OCI-LY1 (cell line): Measurements from ENCODE around the gene PPP1R17.

Experiments used
- H2AFZ ChIP-seq: fragments of 200-600 bp; sonication (generic), shearing (Covaris generic); 2 replicates; pipeline ENCODE4 v1.6.0; 2014; ENCODE audit warnings: antibody characterized with exemption, mild to moderate bottlenecking, low read length
- H3F3A ChIP-seq: fragments of 200-600 bp; sonication (generic), shearing (Covaris generic); 2 replicates; pipeline ENCODE4 v1.6.0; 2014; ENCODE audit warnings: mild to moderate bottlenecking, antibody characterized with exemption, low read length, moderate library complexity; ENCODE audit not compliant: insufficient read depth
- H3K27ac ChIP-seq: fragments of 200-600 bp; sonication (generic); 2 replicates; pipeline ENCODE4 v1.5.1; 2014; ENCODE audit warnings: low read length, mixed run types, mild to moderate bottlenecking, low read depth; ENCODE audit not compliant: poor library complexity, severe bottlenecking
- H3K27me3 ChIP-seq: fragments of 200-600 bp; sonication (generic); 2 replicates; pipeline ENCODE4 v1.6.0; 2014; ENCODE audit warnings: antibody characterized with exemption, mild to moderate bottlenecking, low read length, moderate library complexity; ENCODE audit not compliant: insufficient read depth
- H3K36me3 ChIP-seq: fragments of 200-600 bp; sonication (generic); 2 replicates; pipeline ENCODE4 v1.6.1; 2014; ENCODE audit warnings: mild to moderate bottlenecking, antibody characterized with exemption, low read length, moderate library complexity, mixed read lengths; ENCODE audit not compliant: insufficient read depth
- H3K4me1 ChIP-seq: fragments of 200-600 bp; sonication (generic); 2 replicates; pipeline ENCODE4 v1.5.1; 2014; ENCODE audit warnings: mild to moderate bottlenecking, low read length, moderate library complexity; ENCODE audit not compliant: insufficient read depth, severe bottlenecking
- H3K4me2 ChIP-seq: fragments of 200-600 bp; sonication (generic), shearing (Covaris generic); 2 replicates; pipeline ENCODE4 v1.6.1; 2014; ENCODE audit warnings: low read length
- H3K4me3 ChIP-seq: fragments of 200-600 bp; sonication (generic); 2 replicates; pipeline ENCODE4 v1.5.1; 2014; ENCODE audit warnings: low read length, low read depth, mild to moderate bottlenecking, mixed read lengths; ENCODE audit not compliant: poor library complexity, severe bottlenecking
- H3K79me2 ChIP-seq: fragments of 200-600 bp; shearing (Covaris generic); 2 replicates; pipeline ENCODE4 v1.6.1; 2016; ENCODE audit warnings: mixed run types, low read length, mixed read lengths; ENCODE audit not compliant: insufficient read depth
- H3K9ac ChIP-seq: fragments of 200-600 bp; sonication (generic), shearing (Covaris generic); 2 replicates; pipeline ENCODE4 v1.6.1; 2014; ENCODE audit warnings: mild to moderate bottlenecking, low read length, mixed read lengths
- H3K9me2 ChIP-seq: fragments of 200-600 bp; sonication (generic), shearing (Covaris generic); 2 replicates; pipeline ENCODE4 v1.6.1; 2014; ENCODE audit warnings: low read depth, mild to moderate bottlenecking, low read length, mixed read lengths
- H3K9me3 ChIP-seq: fragments of 200-600 bp; shearing (Covaris generic); 2 replicates; pipeline ENCODE4 v1.6.1; 2014; ENCODE audit warnings: low read length, mixed read lengths
- H4K20me1 ChIP-seq: fragments of 200-600 bp; sonication (generic), shearing (Covaris generic); 2 replicates; pipeline ENCODE4 v1.6.0; 2016; ENCODE audit warnings: mild to moderate bottlenecking, low read length; ENCODE audit not compliant: insufficient read depth
- CTCF ChIP-seq: fragments of 200-600 bp; sonication (generic), shearing (Covaris generic); IDR thresholded peaks from 2 replicates; pipeline ENCODE4 v1.5.1; 2017; ENCODE audit warnings: mild to moderate bottlenecking, antibody characterized with exemption, low read length, moderate library complexity, mixed read lengths
- EZH2 ChIP-seq: fragments of 200-600 bp; sonication (generic), shearing (Covaris generic); IDR thresholded peaks from 2 replicates; pipeline ENCODE4 v1.8.0; 2017; ENCODE audit warnings: borderline replicate concordance, mixed run types, mild to moderate bottlenecking, antibody characterized with exemption, low read length, moderate library complexity, mixed read lengths

The PPP1R17 gene

GRCh38 chr7:31663072-31663471, 23.9 kb upstream of the PPP1R17 start:
- no peaks in the 10 kb centered on the region for H3K9me2 ChIP-seq
- H4K20me1 ChIP-seq: no peaks in the 10 kb centered on the region
- H3K4me1 ChIP-seq: no peaks in the 10 kb centered on the region
- H3K9me3 ChIP-seq: no peaks in the 10 kb centered on the region
- peaks cover 5% of the 10 kb centered on the region; the same call in 1 of the 2 replicates for H3K27me3 ChIP-seq
- no peak overlapping the region for H3K27ac ChIP-seq
- H3K4me3 ChIP-seq: no peak overlapping the region
- no peaks in the 10 kb centered on the region for H3K36me3 ChIP-seq
- H3K4me2 ChIP-seq: no peak overlapping the region
- no peaks in the 10 kb centered on the region for H3K79me2 ChIP-seq
- no peak overlapping the region for H3K9ac ChIP-seq
- H2AFZ ChIP-seq: no peak overlapping the region
- no peaks in the 10 kb centered on the region for H3F3A ChIP-seq
- no peak for TF ChIP-seq CTCF
- TF ChIP-seq EZH2: no peak

- TF ChIP-seq EZH2 (no peak), CTCF (no peak)
- H3K9me3 ChIP-seq: no peaks in the 10 kb centered on the region
- H3F3A ChIP-seq: no peaks in the 10 kb centered on the region
- no peaks in the 10 kb centered on the region for H3K9me2 ChIP-seq
- H3K36me3 ChIP-seq: no peaks in the 10 kb centered on the region
- no peak overlapping the region for H3K9ac ChIP-seq
- H3K79me2 ChIP-seq: no peaks in the 10 kb centered on the region
- H3K4me1 ChIP-seq: no peaks in the 10 kb centered on the region
- no peaks in the 10 kb centered on the region for H4K20me1 ChIP-seq
- H2AFZ ChIP-seq: no peak overlapping the region
- no peak overlapping the region for H3K4me2 ChIP-seq
- no peak overlapping the region for H3K4me3 ChIP-seq
- H3K27me3 ChIP-seq: peaks cover 5% of the 10 kb centered on the region; the same call in 1 of the 2 replicates
- no peak overlapping the region for H3K27ac ChIP-seq
Observed at GRCh38 chr7:31664890-31665289, 22.1 kb upstream of the PPP1R17 start.

- TF ChIP-seq EZH2 (no peak), CTCF (no peak)
Observed at GRCh38 chr7:31665546-31665945, 21.5 kb upstream of the PPP1R17 start.

More at GRCh38 chr7:31665546-31665945, 21.5 kb upstream of the PPP1R17 start:
- Histone ChIP-seq H3K27ac (no peak overlapping the region), H3K79me2 (no peaks in the 10 kb centered on the region), H2AFZ (no peak overlapping the region), H3K4me2 (no peak overlapping the region), H3K4me1 (no peaks in the 10 kb centered on the region), H3F3A (no peaks in the 10 kb centered on the region), H3K9me3 (no peaks in the 10 kb centered on the region), H3K36me3 (no peaks in the 10 kb centered on the region), H4K20me1 (no peaks in the 10 kb centered on the region), H3K9ac (no peak overlapping the region), H3K4me3 (no peak overlapping the region), H3K27me3 (peaks cover 5% of the 10 kb centered on the region; the same call in 1 of the 2 replicates), H3K9me2 (no peaks in the 10 kb centered on the region)
